Sciatic nerve (tissue), 2 donors: ENCODE measurements around the gene LRRC40. TPM values are rescaled to one million over a fixed set of nuclear protein-coding genes. Genes with fewer than 3 reads are reported as not detected.

Experiments used
- ATAC-seq: fragments of 200-7000 bp; cut with Tn5 transposase; one replicate; pipeline ENCODE4 v1.9.1; 2020; ENCODE audit warnings: mild to moderate bottlenecking, moderate library complexity
- DNase-seq: peaks from one replicate; pipeline ENCODE4 v3.0.0-alpha.2; 2020; ENCODE audit warnings: low spot score
- intact Hi-C: fragments of 100-400 bp; cut with DNase I; formaldehyde crosslinking; loops from one replicate; pipeline ENCODE4 v1.14.2; 2022
- total RNA-seq: library from RNA; stranded (reverse); fragmentation: NEBNext Ultra II Directional; extraction: Animal tissue kit (Norgen Biotek cat#: 25700); gene quantifications from one replicate; pipeline ENCODE4 v1.2.1, GENCODE V29; 2021
- donor health status: DM: no; HTN: no; CAD: no.
- donor health status: DM: no; HTN: no; CAD: no.

Gene LRRC40
- total RNA-seq, 1 donor from 2014 or later, result 15.4 TPM

GRCh38 chr1:70142075-70142474 is 63.3 kb downstream of the LRRC40 start:
- intact Hi-C loops, result no loop called here
- DNase-seq (no peak), ATAC-seq (peak; percentile 52)

DNA sequence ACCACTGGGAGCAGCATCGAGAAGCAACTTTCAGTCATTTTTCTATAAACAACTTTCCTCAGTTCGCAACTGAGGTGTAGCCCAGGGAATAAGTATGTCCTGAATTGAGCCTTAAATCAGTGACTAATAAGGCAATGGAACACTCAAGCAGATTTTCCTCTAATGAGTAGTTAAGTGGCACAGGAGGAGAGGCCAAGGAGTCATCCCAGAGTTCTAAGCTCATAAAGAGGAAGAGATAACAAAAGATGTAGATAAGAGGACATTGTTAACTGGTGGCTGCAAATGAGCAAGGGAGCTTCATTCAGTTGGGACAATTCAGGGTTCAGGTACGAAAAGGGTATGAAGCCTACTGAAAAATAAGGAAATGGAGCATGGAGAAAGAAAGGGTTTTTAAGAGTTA is 64.5 kb downstream of the LRRC40 start:
- no peak for DNase-seq
- intact Hi-C loops, result no loop called here
- ATAC-seq, result no peak

- no peak for DNase-seq
- ATAC-seq, result peak; percentile 67
- intact Hi-C loops, result no loop called here
Measured at GRCh38 chr1:70140343-70140742, 65.0 kb downstream of the LRRC40 start.

DNA sequence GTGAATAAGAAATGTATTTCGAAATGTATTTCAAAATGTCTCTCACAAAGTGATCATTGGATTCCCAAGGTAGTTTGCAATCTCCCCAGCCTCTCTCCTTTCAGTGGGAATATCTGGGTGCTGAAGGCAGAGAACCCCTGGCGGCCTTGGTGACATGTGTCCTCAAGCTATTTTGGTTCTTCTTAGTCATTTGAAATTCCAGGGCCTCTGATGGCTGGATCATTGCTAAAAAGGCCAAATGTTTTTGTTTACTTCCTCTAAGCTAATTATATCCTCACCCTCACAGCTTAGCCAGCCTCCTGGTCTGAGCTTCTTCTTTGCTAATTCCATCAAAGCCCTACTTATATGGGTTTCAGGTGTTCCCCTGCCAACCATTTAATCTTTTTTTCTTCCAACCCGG is 71.2 kb downstream of the LRRC40 start:
- no peak for DNase-seq
- intact Hi-C loops, result loop anchor here (10.0 kb wide), 1 partner anchor 371 kb away; no protein-coding TSS in a partner anchor
- no peak for ATAC-seq

- intact Hi-C loops, result no loop called here
- DNase-seq (no peak), ATAC-seq (no peak)
Measured at GRCh38 chr1:70117046-70117445, 88.3 kb downstream of the LRRC40 start.

- ATAC-seq (no peak), DNase-seq (no peak)
- intact Hi-C loops, result loop anchor here (2.0 kb wide), 1 partner anchor 67 kb away; no protein-coding TSS in a partner anchor
Measured at GRCh38 chr1:70115315-70115714, 90.1 kb downstream of the LRRC40 start.

DNA sequence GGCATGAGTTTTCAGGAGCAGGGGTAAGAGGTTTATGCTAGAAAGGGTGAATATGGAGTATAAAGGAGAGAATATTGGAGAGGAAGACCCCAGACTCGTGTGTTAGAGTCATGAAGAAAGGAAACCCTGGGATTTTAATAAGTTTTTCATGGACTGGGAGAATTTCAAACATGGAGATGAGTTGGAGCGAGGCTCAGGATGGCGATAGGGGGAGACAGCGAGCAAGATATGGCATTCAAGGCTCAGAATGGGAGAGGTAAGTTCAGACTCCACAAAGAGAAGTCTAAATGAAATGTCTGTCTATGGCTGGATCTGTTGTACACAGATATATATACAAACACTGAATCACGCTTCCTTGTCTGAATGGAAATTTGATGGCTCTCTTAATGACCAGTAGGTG is 92.5 kb downstream of the LRRC40 start:
- no peak for DNase-seq
- intact Hi-C loops, result no loop called here
- ATAC-seq, result no peak

DNA sequence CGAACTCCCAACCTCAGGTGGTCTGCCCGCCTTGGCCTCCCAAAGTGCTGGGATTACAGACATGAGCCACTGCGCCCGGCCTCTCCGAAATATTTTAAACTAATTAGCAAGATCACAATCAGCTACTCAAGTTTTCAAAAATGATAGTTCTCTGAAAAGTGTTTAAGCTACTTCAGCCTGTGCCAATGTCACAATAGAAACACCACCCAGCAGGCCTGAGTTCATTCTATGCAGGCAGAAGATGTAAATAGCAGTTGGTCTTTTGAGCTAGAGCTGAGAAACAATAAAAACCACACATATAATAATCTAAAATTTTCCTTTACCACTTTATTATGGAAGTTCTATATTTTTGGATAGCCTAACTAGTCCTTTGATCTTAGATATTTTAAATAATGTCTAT is 96.1 kb downstream of the LRRC40 start:
- intact Hi-C loops, result no loop called here
- DNase-seq, result no peak
- ATAC-seq, result no peak

DNA sequence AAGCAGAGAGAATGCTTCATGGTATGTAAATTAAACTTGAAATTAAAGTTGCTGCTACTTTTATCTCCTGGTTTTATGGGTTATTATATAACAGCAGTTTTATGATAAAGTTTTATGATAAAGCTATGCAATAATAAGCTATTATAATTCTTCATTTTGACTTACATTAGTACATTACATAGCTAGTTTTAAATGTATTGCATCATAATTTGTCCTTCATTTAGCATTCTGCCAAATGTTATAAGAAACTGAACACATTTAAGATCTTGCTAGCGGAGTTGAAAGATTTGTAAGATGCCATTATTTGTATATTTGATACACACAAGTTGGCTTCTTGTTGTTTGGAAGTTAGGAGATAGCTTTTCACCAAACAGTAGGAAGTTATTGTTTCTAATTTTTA is 101.6 kb downstream of the LRRC40 start:
- intact Hi-C loops, result no loop called here
- DNase-seq (no peak), ATAC-seq (no peak)

- ATAC-seq, result no peak
- intact Hi-C loops, result no loop called here
Measured at GRCh38 chr1:70101774-70102173, 103.6 kb downstream of the LRRC40 start.

DNA sequence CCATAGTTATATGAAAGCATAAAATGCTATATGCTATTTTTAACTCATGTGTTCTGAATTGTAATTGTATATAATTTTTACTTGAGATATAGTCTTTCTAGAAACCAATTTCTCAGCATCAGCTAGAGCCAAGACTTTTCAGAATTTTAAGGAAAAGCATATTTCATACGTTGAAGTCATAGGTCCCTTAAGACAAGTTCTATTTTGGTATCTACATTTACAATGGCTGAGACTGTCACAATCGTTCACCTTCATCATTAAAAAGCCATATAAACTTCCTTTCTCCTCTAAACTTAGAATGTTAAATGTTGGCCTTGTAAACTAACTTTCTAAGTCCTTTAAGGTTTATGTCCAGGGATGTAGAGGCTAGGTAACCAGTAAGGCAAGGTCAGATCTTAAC is 104.1 kb downstream of the LRRC40 start:
- DNase-seq, result no peak
- intact Hi-C loops, result no loop called here
- ATAC-seq, result no peak

More at GRCh38 chr1:70101774-70102173, 103.6 kb downstream of the LRRC40 start:
- DNase-seq, result no peak

Other genes starting within 250 kb of the LRRC40 start
- gene SRSF11, start 15.8 kb upstream of the LRRC40 start, total RNA-seq, result 228 TPM
- 33.2 TPM for gene ANKRD13C, start 149.1 kb upstream of the LRRC40 start, total RNA-seq
- gene CTH, start 205.7 kb upstream of the LRRC40 start, total RNA-seq, result 5.3 TPM